CD4-positive, alpha-beta T cell treated with Interleukin-6 at 100 ng/mL for 8 hours (primary cell): ENCODE measurements around the gene HDAC4.

Experiments used
- DNase-seq: peaks from one replicate; pipeline ENCODE4 v3.0.0-alpha.2; 2020; ENCODE audit warnings: mixed read lengths, low spot score

HDAC4 gene

DNA sequence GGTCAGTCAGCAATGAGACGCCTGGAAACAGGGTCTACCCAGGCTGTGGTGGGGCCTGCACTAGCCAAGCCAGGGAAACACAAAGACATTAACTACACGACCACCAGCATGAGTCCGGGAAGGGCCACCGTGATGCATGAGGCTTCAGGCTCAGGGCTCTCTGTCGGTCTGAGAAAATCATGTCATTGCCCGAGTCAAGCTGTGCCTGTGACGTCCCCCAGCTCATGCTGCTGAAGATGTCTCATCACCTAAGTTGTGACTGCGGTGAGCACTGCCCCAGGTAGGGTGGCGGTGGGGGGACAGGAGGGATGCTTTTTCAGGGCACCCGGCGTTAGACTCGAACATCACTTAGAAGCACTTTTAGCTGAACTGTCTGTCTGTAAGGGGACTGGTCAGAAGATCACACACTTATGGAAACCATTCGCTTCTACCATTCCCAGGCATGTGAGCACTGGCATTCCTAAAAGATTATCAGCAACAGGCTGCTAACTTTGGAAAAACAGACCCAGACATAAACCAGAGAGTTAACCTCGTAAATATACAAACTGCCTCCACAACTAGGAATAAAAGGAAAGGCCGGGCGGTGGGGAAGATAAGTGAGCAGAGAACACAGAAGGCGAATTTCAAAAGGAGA is 234.5 kb downstream of the HDAC4 start:
- DNase-seq = no peak

DNA sequence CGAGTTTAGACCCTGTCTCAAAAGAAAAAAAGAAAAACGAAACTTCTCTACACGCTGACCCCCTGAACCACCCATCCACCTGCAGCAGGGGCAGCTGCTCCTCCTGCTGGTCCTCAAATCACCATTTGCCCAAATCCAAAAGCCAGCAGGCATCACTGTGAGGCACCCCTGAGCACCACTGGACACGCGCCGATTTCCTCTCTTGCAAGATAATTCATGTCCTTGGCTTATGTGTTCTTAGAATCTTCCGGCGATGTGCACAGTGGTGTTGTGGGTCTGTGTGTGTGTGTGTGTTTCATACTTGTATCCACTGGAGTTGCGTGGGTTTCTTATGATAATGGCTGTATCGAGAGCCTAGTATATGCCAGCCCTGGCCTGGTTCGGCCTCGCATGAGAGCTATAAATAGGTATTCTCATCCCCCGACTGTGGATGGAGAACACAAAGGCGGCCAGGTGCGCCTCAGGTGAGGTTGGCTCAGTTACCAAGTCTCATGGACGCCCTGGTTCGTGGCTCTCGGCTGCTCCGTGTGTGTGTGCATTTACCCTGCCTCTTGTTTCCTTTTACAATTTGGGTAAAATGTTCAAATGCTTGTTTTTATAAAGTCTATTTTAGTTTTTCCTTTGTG is 235.5 kb downstream of the HDAC4 start:
- DNase-seq = no peak

DNA sequence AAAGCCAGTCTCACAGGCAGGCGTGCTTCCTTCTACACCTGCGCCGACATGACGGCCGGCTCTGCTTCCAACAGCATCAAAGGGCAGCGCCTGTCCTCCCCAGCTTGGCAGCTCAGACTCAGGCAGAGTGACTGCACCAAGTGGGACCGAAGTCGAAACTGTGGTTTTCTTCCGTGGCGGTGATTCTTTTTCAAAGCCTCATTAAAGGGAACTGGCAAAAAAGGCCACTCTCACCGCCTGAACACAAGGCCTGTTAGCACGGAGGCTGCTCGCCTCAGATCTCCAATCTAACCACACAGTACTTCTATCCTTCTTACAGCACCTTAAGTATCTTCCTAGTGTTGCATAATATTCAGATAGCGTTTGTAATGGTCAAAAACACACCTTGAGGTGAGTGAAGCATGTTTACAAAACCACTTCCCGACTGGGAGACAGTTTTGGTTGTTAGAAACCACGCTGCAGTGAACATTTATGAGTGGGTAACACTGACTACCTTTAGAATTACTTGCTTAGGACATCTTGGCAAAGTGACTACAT is 236.4 kb downstream of the HDAC4 start:
- DNase-seq = peak; percentile 24

DNA sequence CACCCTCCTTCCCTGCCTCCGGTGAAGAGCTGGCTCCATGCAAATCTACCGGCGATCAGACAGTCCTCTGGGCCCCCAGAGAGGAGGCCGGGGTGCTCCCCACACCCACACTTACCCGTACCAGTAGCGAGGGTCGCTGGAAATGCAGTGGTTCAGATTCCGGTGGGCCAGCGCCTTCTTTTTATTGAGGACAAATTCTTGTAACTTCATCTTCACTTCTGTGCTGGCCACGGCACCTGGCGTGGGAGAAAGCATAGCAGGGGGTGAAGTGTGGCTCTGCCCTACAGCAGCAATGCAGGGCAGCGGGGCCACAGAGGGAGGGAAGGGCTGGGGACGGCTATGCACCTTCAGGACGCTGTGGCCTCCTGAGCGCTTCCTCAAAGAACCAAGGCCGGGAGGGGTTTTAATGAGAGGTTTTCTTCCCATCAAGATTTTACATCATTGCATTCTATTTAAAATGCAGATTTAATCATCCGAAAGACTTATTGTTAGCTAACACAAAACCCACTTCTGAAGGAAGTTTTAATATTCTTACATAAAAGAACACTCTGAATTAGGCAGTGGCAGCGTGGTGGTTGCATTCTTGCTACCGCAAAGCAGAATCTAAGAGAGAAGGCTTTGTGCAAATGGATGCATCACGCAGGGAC is 237.0 kb downstream of the HDAC4 start:
- no peak for DNase-seq

DNA sequence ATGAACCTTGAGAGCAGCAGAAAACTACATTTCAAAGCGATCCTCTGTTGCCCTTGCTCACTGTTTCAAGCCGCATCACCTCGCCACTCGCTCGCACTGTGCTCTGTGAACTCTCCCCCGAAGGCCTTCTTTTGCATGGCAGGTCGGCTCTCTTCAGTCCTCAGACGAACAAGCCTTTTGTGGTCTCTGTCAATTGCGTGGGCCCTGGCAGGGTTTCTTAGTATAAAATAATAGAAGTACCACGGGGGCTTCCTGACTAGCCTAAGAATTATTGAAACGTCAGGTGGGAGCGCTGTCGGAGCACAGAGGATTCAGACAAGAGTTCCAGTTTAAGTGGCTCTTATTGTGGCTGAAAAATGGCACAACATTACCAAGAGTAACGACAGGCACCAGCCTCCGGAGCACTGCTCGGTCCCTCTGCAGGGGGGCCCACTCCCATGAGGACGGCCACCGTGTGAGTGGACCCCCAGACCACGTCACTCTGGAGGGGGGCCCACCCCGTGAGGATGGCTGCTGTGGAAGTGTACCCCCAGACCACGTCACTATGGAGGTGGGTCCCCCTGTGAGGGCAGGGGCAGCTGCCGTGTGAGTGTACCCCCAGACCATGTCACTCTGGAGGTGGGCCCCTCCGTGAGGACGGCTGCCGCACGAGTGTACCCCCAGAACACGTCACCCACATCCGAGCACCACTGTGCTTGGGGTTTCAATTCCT is 237.7 kb downstream of the HDAC4 start:
- no peak for DNase-seq

DNA sequence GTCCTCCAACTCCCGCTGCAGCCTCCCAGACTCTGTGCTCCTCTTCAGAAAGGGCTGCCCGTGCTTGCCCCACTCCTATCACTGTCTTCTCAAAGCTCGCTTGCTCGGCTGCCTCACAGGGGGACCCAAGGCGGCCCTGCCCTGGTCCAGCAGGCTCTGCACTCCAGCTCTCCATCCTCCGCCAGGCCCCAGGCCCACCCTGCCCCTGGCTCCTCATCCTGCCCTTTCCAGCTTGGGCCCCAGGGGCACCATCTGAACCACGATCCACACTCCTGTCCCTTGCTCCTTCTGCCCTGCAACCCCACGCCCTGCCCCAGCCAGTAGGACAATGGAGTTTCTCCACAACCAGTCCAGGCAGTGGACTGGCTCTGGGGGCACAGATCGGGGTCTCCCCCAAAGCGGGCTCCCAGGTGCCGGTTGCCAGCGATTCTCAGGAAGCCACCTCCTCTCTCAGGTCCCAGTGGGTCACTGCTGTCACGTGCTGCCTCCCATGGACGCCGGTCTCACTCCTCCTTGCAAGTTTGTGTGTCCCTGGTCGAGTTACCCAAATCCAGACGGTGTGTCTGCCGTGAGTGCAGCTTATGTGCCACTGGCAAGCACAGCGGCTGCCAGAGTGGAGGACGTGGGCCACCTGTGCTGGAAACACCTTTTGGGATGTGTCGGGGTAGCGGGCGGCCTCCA is 238.5 kb downstream of the HDAC4 start:
- no peak for DNase-seq

DNA sequence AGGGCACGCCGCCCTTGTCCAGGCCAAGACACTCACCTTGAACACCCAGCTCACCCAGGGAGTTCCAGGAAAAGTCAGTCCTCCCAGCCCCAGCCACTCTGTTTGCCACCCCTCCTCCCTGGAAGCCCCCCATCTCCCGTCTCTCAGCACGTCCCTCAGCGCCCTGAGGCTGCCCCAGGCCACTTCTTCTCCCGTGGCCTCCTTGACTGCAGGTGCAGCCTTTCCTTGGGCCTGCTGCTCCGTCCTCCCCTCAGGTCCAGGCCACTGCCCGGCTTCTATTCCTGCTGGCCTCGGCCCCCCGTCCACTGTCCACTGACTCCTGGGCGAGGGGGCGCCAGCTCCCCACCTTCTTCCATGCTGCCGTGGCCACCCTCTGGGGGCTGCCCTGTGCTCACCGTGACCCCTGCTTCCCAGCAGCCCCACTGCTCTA is 239.1 kb downstream of the HDAC4 start:
- DNase-seq = no peak

DNA sequence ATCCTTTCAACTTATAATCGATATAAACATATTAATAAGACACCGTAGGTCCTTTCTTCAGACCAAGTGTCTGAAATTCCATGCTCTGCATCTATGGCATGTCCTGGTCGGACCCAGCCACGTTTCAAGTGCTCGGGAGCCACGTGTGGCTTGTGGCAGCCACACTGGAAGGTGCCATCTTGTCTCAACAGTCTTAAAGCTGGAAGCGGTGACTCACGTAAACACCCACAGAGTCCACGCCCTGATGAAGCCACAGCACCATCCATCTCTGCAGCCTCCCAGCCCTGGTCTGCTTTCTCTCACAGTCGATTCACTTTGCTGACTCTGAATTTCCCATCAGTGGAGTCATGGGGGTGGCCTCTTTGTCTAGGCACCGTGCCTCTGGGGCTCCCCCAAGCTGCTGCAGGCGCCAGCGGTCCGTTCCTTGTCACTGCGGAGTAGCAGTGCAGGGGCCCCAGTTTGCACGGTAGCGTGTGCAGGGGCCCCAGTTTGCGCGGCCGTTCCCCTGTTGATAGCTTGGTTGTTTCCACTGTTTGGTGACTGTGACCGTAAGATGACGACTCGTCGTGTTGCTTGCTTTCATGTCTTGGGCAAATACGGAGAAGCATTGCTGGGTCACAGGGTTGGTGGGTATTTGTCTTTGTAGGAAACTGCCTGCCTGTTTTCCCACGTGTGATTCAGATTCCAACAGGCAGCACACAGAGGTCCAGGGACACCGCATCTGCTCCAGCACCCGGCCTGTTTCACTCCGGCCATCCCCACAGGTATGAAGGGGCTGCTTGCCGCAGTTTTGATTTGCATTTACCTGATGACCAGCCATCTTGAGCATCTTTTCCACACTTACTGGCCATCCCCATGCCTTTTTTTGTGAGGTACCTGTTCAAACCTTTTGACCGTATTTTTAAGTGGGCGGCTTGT is 240.3 kb downstream of the HDAC4 start:
- no peak for DNase-seq

DNA sequence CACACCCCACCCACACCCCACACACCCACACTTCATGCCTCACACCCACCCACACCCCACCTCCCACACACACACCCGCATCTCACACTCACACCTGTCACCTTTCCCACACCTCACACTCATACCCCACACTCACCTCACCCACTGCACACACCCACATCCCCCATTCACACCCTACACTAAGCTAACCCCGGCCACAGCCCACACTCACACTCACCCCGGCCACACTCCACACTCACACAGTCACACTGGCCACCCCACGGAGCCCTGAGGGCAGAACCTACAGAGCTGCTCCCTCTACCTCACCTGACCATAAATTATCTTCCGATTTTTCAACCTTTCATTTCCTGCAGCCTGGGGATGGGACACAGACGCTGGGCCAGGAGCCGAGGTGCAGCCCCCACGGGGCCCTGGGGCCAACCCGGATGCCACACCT is 241.3 kb downstream of the HDAC4 start:
- DNase-seq = no peak

DNA sequence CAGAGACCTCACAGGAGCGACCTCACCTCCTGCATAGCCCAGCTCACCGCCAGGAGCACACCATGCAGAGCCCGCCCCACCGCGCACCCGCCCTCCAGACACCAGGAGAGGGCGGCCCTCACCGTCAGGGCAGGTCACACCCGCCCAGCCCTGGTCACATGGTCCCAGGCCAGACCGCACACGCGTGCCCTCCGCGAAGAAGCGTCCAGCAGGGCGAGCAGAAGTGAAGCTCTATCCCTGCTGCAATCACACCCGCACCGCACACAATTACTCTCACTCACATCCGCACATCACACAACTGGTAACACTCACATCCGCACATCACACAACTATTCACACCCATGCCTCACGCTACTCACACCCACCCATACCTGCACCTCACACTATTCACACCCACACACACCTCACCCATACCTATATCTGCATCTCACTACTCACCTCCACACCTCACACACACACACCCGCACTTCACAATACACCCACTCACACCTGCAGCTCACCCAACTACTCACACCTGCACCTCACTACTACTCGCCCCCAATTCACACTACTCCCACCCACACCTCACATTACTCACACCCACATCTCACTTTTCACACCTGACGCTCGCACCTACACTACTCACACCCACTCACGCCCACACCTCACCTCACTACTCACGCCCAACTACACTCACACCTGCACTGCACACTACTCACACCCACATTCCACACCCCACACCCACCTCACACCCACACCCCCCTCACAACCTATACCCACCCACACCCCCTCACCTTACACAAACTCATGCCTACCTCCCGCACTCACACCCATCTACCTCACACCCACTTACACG is 242.0 kb downstream of the HDAC4 start:
- DNase-seq = no peak

DNA sequence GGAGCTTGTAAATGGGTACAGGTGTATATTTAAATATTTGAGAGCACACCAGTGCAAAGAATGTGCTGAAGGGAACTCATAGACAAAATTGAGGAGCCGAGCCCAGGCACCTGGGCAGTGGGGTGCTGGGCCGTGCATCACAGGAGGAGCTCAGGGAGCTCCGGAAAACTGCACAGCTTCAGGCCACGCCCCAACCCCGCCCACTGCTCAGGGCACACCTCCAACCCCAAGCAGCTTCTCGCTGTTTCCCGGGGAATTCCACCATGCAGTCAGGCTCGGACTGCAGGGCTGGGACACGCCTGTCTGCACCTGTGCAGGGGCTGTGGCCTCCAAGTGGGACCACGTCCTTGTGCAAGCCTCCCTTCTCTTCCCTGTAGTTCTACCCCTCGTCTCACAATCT is 243.0 kb downstream of the HDAC4 start:
- no peak for DNase-seq

DNA sequence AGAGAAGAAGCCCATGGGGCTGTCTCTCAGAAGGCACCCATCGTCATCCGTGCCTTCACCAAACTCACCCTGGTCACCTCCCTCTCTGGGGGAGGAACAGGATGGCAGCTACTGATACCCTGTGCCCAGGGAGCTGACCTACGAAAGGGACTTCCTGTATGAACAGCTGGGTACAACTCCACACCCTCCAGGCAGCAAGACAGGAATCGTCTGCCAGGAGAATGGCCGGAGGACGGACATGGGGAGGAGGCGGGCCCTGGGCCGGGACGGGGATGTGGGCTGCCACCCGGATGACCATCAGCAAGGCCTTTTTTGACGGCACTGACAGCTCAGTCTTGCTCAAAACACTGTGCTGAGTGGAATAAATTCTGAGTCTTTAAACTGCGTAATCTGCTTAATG is 243.6 kb downstream of the HDAC4 start:
- DNase-seq = no peak

DNA sequence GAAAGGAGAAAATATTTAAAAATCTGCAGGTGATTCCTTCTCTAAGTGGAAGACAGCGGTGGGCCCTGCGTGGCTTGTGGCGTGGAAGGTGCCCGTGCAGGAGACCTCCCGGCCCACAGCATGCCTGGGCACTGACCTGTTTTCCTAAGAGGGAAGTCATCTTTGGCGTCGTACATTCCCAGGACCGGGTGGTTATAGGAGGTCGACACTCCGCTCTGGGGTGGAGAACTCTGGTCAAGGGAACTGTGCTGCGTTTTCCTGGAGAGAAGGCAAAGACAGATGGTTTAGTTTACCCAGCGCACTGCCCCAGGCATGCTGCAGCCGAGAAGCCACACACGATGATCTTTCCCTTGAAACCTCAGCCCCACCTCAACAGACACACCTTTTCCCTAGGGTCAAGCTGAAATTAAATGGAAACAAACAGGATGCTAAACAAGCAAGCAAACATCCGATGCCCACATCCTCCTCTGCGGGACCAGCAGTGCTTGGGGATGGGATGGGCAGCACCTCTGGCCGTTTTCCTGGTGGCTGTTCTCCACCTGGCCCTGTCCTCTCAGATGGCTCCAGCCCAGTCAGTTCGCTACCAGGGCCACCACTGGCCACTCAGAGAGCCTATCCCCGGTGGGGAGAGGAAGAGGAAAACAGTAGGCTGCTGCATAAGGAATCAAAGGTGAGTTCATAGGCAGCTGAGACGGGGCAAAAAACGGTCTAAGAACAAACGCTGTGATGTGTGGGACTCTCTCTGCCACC is 244.1 kb downstream of the HDAC4 start:
- no peak for DNase-seq

DNA sequence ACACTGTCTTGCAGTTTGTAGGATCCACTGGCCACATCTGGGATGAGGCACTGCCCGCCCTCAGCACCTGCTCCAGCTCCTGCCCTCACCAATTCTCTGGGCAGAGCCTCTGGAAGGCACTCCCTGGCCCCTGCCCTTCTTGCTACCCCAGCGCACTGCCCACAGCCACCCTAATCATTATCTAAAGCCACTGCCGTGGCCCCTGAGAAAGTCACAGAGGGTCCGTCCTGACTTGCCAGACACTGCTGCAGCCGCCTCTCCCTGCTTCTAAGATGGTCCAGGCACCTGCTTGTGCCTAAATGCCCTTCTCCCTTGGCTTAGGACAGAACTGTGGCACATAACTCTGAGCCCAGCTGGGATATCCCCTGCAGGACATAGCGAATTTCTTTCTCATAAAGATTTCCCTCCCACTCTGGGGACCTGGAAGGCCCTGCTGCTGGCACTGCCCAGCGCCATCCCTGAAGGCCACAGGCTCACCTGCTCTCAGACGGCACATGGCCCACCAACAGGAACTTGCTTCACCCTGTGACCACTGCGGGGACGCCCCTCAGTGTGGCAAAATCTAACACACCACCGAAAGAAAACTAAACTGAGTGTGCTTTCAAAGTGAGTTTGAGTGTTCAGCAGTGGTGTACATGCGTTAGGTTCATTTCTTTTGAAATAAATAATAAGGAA is 244.9 kb downstream of the HDAC4 start:
- no peak for DNase-seq

DNA sequence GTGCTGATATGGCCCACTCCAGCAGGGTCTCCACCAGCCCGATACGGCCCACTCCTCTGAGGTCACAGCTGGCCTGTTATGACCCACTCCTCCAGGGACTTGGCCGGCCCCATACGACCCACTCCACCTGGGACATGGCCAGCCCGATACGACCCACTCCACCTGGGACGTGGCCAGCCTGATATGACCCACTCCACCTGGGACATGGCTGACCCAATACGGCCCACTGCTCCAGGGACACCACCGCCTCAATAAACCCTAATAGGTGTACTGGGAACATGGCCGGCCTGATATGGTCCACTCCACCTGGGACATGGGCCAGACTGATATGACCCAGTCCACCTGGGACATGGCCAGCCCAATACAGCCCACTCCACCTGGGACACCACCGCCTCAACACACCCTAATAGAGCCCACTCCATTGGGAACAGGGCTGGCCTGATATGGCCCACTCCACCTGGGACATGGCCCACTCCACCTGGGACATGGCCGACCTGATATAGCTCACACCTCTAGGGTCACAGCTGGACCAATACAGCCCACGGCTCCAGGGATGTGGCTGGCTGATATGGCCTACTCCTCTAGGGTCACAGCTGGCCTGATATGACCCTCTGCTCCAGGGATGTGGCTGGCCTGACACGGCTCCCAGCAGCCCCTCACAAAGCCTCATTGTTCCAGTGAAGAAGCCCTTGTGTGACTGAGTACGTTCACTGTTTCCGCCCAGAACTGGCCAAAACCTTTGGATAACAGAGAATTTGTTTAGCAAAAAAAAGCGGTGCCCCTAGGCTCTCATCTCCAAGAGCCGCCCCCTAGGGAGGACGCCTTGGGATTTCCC is 245.6 kb downstream of the HDAC4 start:
- DNase-seq = no peak

DNA sequence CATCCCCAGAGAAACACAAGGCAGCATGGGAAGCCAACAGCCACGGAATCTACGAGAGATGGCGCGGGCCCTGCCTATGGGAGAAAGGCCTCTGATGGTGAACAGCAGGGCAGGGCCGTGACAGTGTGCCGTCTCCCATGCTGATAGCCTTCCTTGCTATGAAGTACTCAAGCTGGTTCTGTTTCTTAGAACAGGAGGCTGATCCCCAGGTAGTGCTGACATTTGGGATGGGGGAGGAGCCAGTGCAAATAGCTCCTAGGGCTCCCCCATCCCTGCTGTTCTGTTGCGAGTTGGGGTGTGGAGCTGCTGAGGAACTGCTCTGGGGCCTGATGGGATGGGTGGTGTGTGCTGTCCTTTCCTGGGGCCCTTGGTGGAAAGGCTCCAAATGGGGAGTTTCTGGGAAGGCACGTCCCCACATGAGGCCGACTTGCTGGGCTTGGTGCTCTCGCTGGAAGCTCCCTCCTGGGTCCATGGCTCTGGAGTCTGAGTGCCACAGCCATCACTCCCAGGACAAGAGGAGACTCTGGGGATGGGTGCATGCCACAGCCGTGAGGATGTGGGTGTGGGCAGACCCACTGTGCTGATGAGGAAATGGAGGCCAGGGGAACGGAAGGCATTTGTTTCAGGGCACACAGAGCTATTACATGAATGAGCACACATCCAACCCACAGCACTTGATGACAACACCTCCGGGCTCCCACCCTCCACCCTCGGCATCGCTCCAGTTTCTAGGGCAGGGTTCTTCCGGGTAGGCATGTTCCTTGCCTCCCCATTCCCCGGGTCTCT is 246.8 kb downstream of the HDAC4 start:
- DNase-seq = no peak

DNA sequence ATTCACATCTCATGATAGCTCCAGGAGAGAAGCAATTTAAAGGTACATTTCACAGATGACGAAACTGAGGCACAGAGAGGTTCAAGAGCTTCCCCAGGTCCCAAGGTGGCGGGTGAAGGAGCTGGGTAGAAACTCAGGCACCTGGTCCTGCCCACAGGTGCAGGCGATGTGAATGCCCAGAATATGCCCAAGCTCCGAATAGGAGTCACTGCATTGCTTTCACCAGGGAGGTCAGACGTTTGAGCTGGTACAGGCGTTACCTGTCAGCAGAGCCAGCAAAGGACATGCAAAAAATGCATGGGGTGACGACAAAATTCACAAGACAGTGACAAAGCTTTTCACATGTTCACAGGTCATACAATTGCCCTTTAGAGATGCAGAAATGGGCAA is 247.9 kb downstream of the HDAC4 start:
- no peak for DNase-seq
